ENCODE data around the gene CAVIN4. TPM values are rescaled to one million over a fixed set of nuclear protein-coding genes. Genes with fewer than 3 reads are reported as not detected.

Gene CAVIN4
- total RNA-seq, 6 experiments from 2014 or later: 0.34 to 1.5 (median 0.51) TPM

- H3K36me3 Mint-ChIP-seq (ENCODE audit: low read depth): no peaks in the 10 kb centered on the region; the same call in 1 of the 2 replicates
- no peak for TF ChIP-seq CTCF (IDR thresholded peaks at IDR 0.05)
- H3K4me1 Mint-ChIP-seq (ENCODE audit: low read depth): peaks cover 8% of the 10 kb centered on the region
- H3K4me3 Mint-ChIP-seq: no peak overlapping the region
- no peaks in the 10 kb centered on the region for H3K27me3 Mint-ChIP-seq (ENCODE audit: insufficient read depth)
- no peaks in the 10 kb centered on the region for H3K9me3 Mint-ChIP-seq
- no peak overlapping the region for H3K27ac Mint-ChIP-seq
- DNase-seq: no peak
Observed at GRCh38 chr9:100555471-100555870, 22.4 kb upstream of the CAVIN4 start.

DNA sequence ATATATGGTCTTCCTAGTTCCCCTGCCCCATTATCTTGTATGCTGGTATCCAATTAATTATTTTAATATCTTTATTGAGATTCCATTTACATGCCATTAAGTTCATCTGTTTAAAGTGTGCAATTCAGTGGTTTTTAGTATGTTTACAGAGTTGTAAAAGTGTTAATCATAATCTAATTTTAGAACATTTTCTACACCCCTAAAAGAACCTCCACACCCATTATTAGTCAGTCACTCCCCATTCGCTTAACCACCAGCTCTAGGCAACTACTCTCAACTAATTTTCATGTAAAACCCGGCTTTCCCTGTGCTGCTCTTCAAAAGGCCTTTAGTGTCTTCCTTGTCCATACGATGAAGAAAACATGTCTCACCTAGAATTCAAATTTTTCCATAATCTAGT lies 20.8 kb upstream of the CAVIN4 start:
- Mint-ChIP-seq H3K27me3 (ENCODE audit: insufficient read depth) (no peaks in the 10 kb centered on the region), H3K9me3 (no peaks in the 10 kb centered on the region), H3K36me3 (ENCODE audit: low read depth) (no peaks in the 10 kb centered on the region; the same call in 1 of the 2 replicates), H3K4me1 (ENCODE audit: low read depth) (peaks cover 8% of the 10 kb centered on the region), H3K27ac (no peak overlapping the region), H3K4me3 (no peak overlapping the region)
- no peak for TF ChIP-seq CTCF (IDR thresholded peaks at IDR 0.05)
- DNase-seq: no peak

DNA sequence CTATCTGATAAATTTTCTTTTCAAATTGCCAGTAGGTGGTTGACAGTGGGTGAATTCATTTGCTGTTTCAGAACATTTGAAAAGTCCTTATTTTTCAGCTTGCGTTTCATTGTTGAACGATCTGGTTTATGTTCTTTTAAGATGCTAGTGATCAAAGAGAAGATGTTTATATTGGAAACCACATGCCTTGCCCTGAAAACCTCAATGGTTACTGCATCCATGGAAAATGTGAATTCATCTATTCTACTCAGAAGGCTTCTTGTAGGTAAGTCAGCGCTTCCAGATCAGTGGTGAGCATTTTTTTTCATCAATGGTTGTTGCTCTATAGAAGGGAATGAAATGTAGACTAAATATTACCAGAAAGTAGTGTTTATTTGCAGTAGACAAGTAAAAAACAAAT lies 16.6 kb upstream of the CAVIN4 start:
- Mint-ChIP-seq H3K27ac (no peak overlapping the region), H3K27me3 (ENCODE audit: insufficient read depth) (no peaks in the 10 kb centered on the region), H3K36me3 (ENCODE audit: low read depth) (no peaks in the 10 kb centered on the region; the same call in 1 of the 2 replicates), H3K4me3 (no peak overlapping the region), H3K9me3 (no peaks in the 10 kb centered on the region), H3K4me1 (ENCODE audit: low read depth) (peaks cover 8% of the 10 kb centered on the region)
- no peak for DNase-seq
- TF ChIP-seq CTCF (IDR thresholded peaks at IDR 0.05): no peak

DNA sequence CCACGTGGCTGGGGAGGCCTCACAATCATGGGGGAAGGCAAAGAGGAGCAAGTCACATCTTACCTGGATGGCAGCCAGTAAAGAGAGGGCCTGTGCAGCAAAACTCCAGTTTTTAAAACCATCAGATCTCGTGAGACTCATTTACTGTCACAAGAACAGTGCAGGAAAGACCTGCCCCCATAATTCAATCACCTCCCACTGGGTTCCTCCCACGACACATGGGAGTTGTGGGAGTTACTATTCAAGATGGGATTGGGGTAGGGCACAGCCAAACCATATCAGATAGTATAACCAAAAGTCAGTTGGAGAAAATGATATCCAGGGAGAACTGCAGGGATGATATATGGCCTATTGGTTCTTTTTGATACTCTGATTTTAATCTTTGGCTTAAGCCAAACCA lies 10.0 kb upstream of the CAVIN4 start:
- Mint-ChIP-seq H3K9me3 (no peaks in the 10 kb centered on the region), H3K27me3 (ENCODE audit: insufficient read depth) (no peaks in the 10 kb centered on the region), H3K4me1 (ENCODE audit: low read depth) (no peaks in the 10 kb centered on the region), H3K36me3 (ENCODE audit: low read depth) (no peaks in the 10 kb centered on the region), H3K27ac (no peak overlapping the region), H3K4me3 (no peak overlapping the region)
- TF ChIP-seq CTCF (IDR thresholded peaks at IDR 0.05): no peak
- no peak for DNase-seq

- H3K9me3 Mint-ChIP-seq: no peaks in the 10 kb centered on the region
- no peak for DNase-seq
- TF ChIP-seq CTCF (IDR thresholded peaks at IDR 0.05): no peak
- peaks cover 54% of the 10 kb centered on the region for H3K4me1 Mint-ChIP-seq (ENCODE audit: low read depth)
- H3K4me3 Mint-ChIP-seq: no peak overlapping the region
- H3K27ac Mint-ChIP-seq: no peak overlapping the region
- no peaks in the 10 kb centered on the region for H3K27me3 Mint-ChIP-seq (ENCODE audit: insufficient read depth)
- H3K36me3 Mint-ChIP-seq (ENCODE audit: low read depth): peaks cover 13% of the 10 kb centered on the region
Observed at GRCh38 chr9:100573655-100574260, 4.1 kb upstream of the CAVIN4 start.

All from HFFc6 (cell line).